HEK293 (cell line): ENCODE data around the gene MRPL51.

Source experiments
- CTCF ChIA-PET: fragments of 350-600 bp; formaldehyde crosslinking; extraction: SDS; loops from one replicate; lab custom pipeline; 2021; ENCODE audit warnings: antibody characterized with exemption; lab: Yijun Ruan, JAX
- POLR2A ChIA-PET: fragments of 300-600 bp; formaldehyde crosslinking; extraction: SDS; loops from one replicate; lab custom pipeline; 2020; ENCODE audit warnings: antibody characterized with exemption, inconsistent platforms; lab: Yijun Ruan, JAX
- H3K27ac ChIP-seq: fragments of 200-500 bp; sonication (Bioruptor generic); 2 replicates; pipeline ENCODE4 v1.5.1; 2014; ENCODE audit warnings: low read depth, low read length, control low read depth, inconsistent platforms; ENCODE audit errors: extremely low read depth
- H3K36me3 ChIP-seq, 2 experiments: fragments of 200-500 bp in 1 of 2; sonication (Bioruptor generic) in 1 of 2; 1 replicate in 1 of 2; 2 replicates in 1 of 2; pipeline ENCODE4 v1.5.1; 2014 to 2017; ENCODE audit warnings: inconsistent platforms in 2 of 2, low read length in 2 of 2; ENCODE audit not compliant: control insufficient read depth in 2 of 2, insufficient read depth in 1 of 2
- H3K4me1 ChIP-seq: fragments of 200-500 bp; sonication (Bioruptor generic); 2 replicates; pipeline ENCODE4 v1.5.1; 2014; ENCODE audit warnings: mild to moderate bottlenecking, low read length, inconsistent platforms; ENCODE audit not compliant: control insufficient read depth, insufficient read depth
- H3K4me3 ChIP-seq: 2 replicates; pipeline ENCODE4 v1.5.1; 2011; ENCODE audit warnings: low read depth, mild to moderate bottlenecking, control low read depth, low read length, moderate library complexity
- H3K9me3 ChIP-seq: fragments of 200-500 bp; sonication (Bioruptor generic); 2 replicates; pipeline ENCODE4 v1.5.1; 2014; ENCODE audit warnings: low read depth, low read length, inconsistent platforms; ENCODE audit not compliant: control insufficient read depth, insufficient read depth
- EGR2 ChIP-seq: fragments of 450-650 bp; formaldehyde crosslinking; IDR thresholded peaks from 2 replicates; pipeline ENCODE4 v1.5.1; 2016; ENCODE audit warnings: low read depth, missing biosample characterization, missing genetic modification characterization
- INSM2 ChIP-seq: fragments of 450-650 bp; formaldehyde crosslinking; IDR thresholded peaks from 2 replicates; pipeline ENCODE4 v1.5.1; 2016; ENCODE audit warnings: missing biosample characterization, missing genetic modification characterization
- KLF1 ChIP-seq: fragments of 450-650 bp; formaldehyde crosslinking; IDR thresholded peaks from 2 replicates; pipeline ENCODE4 v1.5.1; 2016; ENCODE audit warnings: missing biosample characterization, missing genetic modification characterization
- KLF17 ChIP-seq: fragments of 450-650 bp; formaldehyde crosslinking; IDR thresholded peaks from 2 replicates; pipeline ENCODE4 v1.5.1; 2016; ENCODE audit warnings: missing biosample characterization, missing genetic modification characterization
- PATZ1 ChIP-seq: fragments of 450-650 bp; formaldehyde crosslinking; IDR thresholded peaks from 2 replicates; pipeline ENCODE4 v1.5.1; 2016; ENCODE audit warnings: missing biosample characterization, missing genetic modification characterization
- PRDM1 ChIP-seq: fragments of 450-650 bp; formaldehyde crosslinking; IDR thresholded peaks from 2 replicates; pipeline ENCODE4; 2016; ENCODE audit warnings: missing biosample characterization, missing genetic modification characterization
- ZBTB8A ChIP-seq: fragments of 450-650 bp; formaldehyde crosslinking; IDR thresholded peaks from 2 replicates; pipeline ENCODE4 v1.5.1; 2016; ENCODE audit warnings: missing biosample characterization, missing genetic modification characterization
- ZEB2 ChIP-seq: fragments of 450-650 bp; formaldehyde crosslinking; IDR thresholded peaks from 2 replicates; pipeline ENCODE4 v1.5.1; 2016; ENCODE audit warnings: missing biosample characterization, missing genetic modification characterization
- ZFHX2 ChIP-seq: fragments of 450-650 bp; formaldehyde crosslinking; conservative IDR thresholded peaks from 2 replicates; pipeline ENCODE4 v1.5.1; 2016; ENCODE audit warnings: missing biosample characterization, missing genetic modification characterization
- ZNF132 ChIP-seq: fragments of 450-650 bp; formaldehyde crosslinking; IDR thresholded peaks from 2 replicates; pipeline ENCODE4 v1.5.1; 2017; ENCODE audit warnings: missing biosample characterization, missing genetic modification characterization, borderline replicate concordance
- ZNF423 ChIP-seq: fragments of 450-650 bp; formaldehyde crosslinking; IDR thresholded peaks from 2 replicates; pipeline ENCODE4 v1.5.1; 2016; ENCODE audit warnings: missing biosample characterization, missing genetic modification characterization
- ZNF600 ChIP-seq: fragments of 450-650 bp; formaldehyde crosslinking; IDR thresholded peaks from 2 replicates; pipeline ENCODE4 v1.5.1; 2016; ENCODE audit warnings: missing biosample characterization, missing genetic modification characterization
- ZNF629 ChIP-seq: fragments of 450-650 bp; formaldehyde crosslinking; IDR thresholded peaks from 2 replicates; pipeline ENCODE4 v1.5.1; 2017; ENCODE audit warnings: missing biosample characterization, missing genetic modification characterization
- ZNF639 ChIP-seq: fragments of 450-650 bp; formaldehyde crosslinking; IDR thresholded peaks from 2 replicates; pipeline ENCODE4 v1.5.1; 2016; ENCODE audit warnings: missing biosample characterization, missing genetic modification characterization
- ZNF677 ChIP-seq: fragments of 450-650 bp; IDR thresholded peaks from 2 replicates; pipeline ENCODE4 v1.5.0; 2018; ENCODE audit warnings: missing biosample characterization, mild to moderate bottlenecking, missing genetic modification characterization, moderate library complexity
- ZNF692 ChIP-seq: fragments of 450-650 bp; formaldehyde crosslinking; IDR thresholded peaks from 2 replicates; pipeline ENCODE4 v1.5.1; 2016; ENCODE audit warnings: missing biosample characterization, missing genetic modification characterization

The MRPL51 gene

GRCh38 chr12:6540181-6540877, 47.3 kb upstream of the MRPL51 start (continued):
- TF ChIP-seq ZNF692, result peak; percentile 77
- no peak for TF ChIP-seq ZNF677
- TF ChIP-seq KLF17, result peak; percentile 85
- TF ChIP-seq ZBTB8A, result peak; percentile 61; the same call in 1 of the 2 replicates
- TF ChIP-seq ZEB2 (tag by site-specific recombination), result peak; percentile 28; the same call in 1 of the 2 replicates
- peak; percentile 60; the same call in 1 of the 2 replicates for TF ChIP-seq INSM2 (tag by site-specific recombination)
- peak; percentile 40; the same call in 1 of the 2 replicates for TF ChIP-seq ZNF423 (tag by site-specific recombination)
- peak; percentile 52; the same call in 1 of the 2 replicates for TF ChIP-seq ZFHX2 (tag by site-specific recombination)
- TF ChIP-seq KLF1 (tag by site-specific recombination), result peak; percentile 97
- peak; percentile 71; the same call in 1 of the 2 replicates for TF ChIP-seq ZNF629
- no peak for TF ChIP-seq ZNF132 (tag by site-specific recombination)
- 0 out of 2 replicates have a peak, but pooled peaks have one; percentile 26 for TF ChIP-seq PRDM1
- TF ChIP-seq PATZ1, result peak; percentile 72
- peak; percentile 20; the same call in 1 of the 2 replicates for TF ChIP-seq EGR2 (tag by site-specific recombination)

GRCh38 chr12:6539707-6540134, 46.7 kb upstream of the MRPL51 start:
- Histone ChIP-seq H3K36me3 (peaks cover 11 to 83% of the 10 kb centered on the region in 2 experiments; a peak in 2 of 3 replicates), H3K4me3 (no peak overlapping the region), H3K27ac (no peak overlapping the region), H3K9me3 (no peaks in the 10 kb centered on the region), H3K4me1 (peaks cover 4% of the 10 kb centered on the region; the same call in 1 of the 2 replicates)
- CTCF ChIA-PET, result interaction anchor here (0.6 to 3.6 kb wide), 10 partner anchors 11 to 350 kb away, joined by 3 to 51 read pairs (median 4); partner anchors contain the start of gene VAMP1
- POLR2A ChIA-PET, result interaction anchor here (1.0 to 4.9 kb wide), 8 partner anchors 13 to 149 kb away, joined by 3 to 46 read pairs (median 6); partner anchors contain the start of genes MRPL51, NOP2, VAMP1 and ZNF384
- peak; percentile 66 for TF ChIP-seq ZNF600 (tag by site-specific recombination)
- TF ChIP-seq ZNF639 (tag by site-specific recombination), result no peak
